HL-60 (cell line): ENCODE data around the gene SERPINA3.

ENCODE experiments used
- DNase-seq, 2 experiments: peaks; one replicate each; pipeline ENCODE4 v3.0.0-alpha.2; 2010 to 2020; ENCODE audit warnings: low read depth in 1 of 2, low spot score in 1 of 2
- H3K27ac ChIP-seq: fragments of 250-450 bp; sonication (Bioruptor Pico); replicated peaks from 2 replicates; pipeline ENCODE4 v1.5.1; 2020; ENCODE audit warnings: mild to moderate bottlenecking, moderate library complexity
- H3K27me3 ChIP-seq: fragments of 250-450 bp; sonication (Bioruptor Pico); 2 replicates; pipeline ENCODE4 v1.5.1; 2021; ENCODE audit warnings: mild to moderate bottlenecking, moderate library complexity; ENCODE audit not compliant: insufficient read depth, poor library complexity, severe bottlenecking
- H3K4me3 ChIP-seq: replicated peaks from 2 replicates; pipeline ENCODE4 v1.5.1; 2011; ENCODE audit warnings: mild to moderate bottlenecking, control low read depth, low read length; ENCODE audit not compliant: insufficient read depth
- GABPA ChIP-seq: IDR thresholded peaks from 2 replicates; pipeline ENCODE4 v1.6.1; 2012; ENCODE audit warnings: low read depth
- POLR2AphosphoS5 ChIP-seq: IDR thresholded peaks from 2 replicates; pipeline ENCODE4 v1.6.1; 2012; ENCODE audit warnings: low read depth
- SPI1 ChIP-seq: IDR thresholded peaks from 2 replicates; pipeline ENCODE4 v1.6.1; 2012; ENCODE audit warnings: low read depth, mild to moderate bottlenecking, borderline replicate concordance
- long read RNA-seq: library from polyadenylated mRNA; unstranded; transcript quantifications from one replicate; pipeline ENCODE4 v2.0.0, GENCODE V29; 2020
- TF ChIP-seq, protein P1 (sequence below): IDR thresholded peaks from one replicate; pipeline ENCODE4 v1.5.1; 2011; ENCODE audit warnings: low read length, control low read depth, inconsistent platforms; ENCODE audit not compliant: insufficient read depth
- TF ChIP-seq, protein P2 (sequence below): IDR thresholded peaks from 2 replicates; pipeline ENCODE4 v1.6.1; 2012; ENCODE audit warnings: low read depth; ENCODE audit not compliant: insufficient replicate concordance

SERPINA3 gene
- long read RNA-seq = 0 reads

GRCh38 chr14:94612174-94612573 is at the start of gene SERPINA3:
SERPINA3 (plus strand) TSS chr14:94612391; CDS start chr14:94614442, 2,051 bp downstream.
- TF ChIP-seq, protein P1, sequence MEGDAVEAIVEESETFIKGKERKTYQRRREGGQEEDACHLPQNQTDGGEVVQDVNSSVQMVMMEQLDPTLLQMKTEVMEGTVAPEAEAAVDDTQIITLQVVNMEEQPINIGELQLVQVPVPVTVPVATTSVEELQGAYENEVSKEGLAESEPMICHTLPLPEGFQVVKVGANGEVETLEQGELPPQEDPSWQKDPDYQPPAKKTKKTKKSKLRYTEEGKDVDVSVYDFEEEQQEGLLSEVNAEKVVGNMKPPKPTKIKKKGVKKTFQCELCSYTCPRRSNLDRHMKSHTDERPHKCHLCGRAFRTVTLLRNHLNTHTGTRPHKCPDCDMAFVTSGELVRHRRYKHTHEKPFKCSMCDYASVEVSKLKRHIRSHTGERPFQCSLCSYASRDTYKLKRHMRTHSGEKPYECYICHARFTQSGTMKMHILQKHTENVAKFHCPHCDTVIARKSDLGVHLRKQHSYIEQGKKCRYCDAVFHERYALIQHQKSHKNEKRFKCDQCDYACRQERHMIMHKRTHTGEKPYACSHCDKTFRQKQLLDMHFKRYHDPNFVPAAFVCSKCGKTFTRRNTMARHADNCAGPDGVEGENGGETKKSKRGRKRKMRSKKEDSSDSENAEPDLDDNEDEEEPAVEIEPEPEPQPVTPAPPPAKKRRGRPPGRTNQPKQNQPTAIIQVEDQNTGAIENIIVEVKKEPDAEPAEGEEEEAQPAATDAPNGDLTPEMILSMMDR = no peak
- TF ChIP-seq, protein P2, sequence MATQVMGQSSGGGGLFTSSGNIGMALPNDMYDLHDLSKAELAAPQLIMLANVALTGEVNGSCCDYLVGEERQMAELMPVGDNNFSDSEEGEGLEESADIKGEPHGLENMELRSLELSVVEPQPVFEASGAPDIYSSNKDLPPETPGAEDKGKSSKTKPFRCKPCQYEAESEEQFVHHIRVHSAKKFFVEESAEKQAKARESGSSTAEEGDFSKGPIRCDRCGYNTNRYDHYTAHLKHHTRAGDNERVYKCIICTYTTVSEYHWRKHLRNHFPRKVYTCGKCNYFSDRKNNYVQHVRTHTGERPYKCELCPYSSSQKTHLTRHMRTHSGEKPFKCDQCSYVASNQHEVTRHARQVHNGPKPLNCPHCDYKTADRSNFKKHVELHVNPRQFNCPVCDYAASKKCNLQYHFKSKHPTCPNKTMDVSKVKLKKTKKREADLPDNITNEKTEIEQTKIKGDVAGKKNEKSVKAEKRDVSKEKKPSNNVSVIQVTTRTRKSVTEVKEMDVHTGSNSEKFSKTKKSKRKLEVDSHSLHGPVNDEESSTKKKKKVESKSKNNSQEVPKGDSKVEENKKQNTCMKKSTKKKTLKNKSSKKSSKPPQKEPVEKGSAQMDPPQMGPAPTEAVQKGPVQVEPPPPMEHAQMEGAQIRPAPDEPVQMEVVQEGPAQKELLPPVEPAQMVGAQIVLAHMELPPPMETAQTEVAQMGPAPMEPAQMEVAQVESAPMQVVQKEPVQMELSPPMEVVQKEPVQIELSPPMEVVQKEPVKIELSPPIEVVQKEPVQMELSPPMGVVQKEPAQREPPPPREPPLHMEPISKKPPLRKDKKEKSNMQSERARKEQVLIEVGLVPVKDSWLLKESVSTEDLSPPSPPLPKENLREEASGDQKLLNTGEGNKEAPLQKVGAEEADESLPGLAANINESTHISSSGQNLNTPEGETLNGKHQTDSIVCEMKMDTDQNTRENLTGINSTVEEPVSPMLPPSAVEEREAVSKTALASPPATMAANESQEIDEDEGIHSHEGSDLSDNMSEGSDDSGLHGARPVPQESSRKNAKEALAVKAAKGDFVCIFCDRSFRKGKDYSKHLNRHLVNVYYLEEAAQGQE = no peak
- no peak for TF ChIP-seq SPI1
- TF ChIP-seq POLR2AphosphoS5 = no peak
- TF ChIP-seq GABPA = no peak
- no peaks in the 10 kb centered on the region for H3K27me3 ChIP-seq
- H3K4me3 ChIP-seq = no peak within 1 kb of the TSS
- no peak for DNase-seq
- H3K27ac ChIP-seq = no peak within 1 kb of the TSS

GRCh38 chr14:94562941-94563883 is 49.0 kb upstream of the SERPINA3 start:
- Histone ChIP-seq H3K4me3 (no peak overlapping the region), H3K27ac (no peak overlapping the region), H3K27me3 (no peaks in the 10 kb centered on the region)
- TF ChIP-seq POLR2AphosphoS5 (no peak), SPI1 (no peak), GABPA (no peak)
- TF ChIP-seq, protein P1 = no peak
- TF ChIP-seq, protein P2 = no peak
- no peak for DNase-seq

DNA sequence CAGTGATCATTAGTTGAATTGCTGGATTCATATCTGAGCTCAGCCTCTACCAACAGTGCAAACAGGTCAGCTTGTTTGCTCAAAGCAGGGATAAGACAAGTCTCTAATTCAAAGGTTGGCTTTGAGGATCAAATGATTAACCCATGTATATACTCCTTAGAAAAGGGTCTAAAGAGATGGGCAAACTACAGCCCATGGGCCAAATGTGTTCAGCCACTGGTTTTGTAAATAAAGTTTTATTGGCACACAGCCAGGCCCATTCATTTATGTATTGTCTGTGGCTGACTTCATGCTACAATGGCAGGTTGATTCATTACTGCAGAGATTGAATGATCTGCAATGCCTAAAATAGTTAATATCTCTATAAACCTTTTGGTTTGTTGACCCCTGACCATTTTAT is 47.8 kb upstream of the SERPINA3 start:
- no peak overlapping the region for H3K4me3 ChIP-seq
- no peaks in the 10 kb centered on the region for H3K27me3 ChIP-seq
- H3K27ac ChIP-seq = no peak overlapping the region
- TF ChIP-seq, protein P2 = no peak
- no peak for TF ChIP-seq GABPA
- TF ChIP-seq, protein P1 = no peak
- DNase-seq = no peak
